ENCODE measurements around the gene SMAD9. TPM values are rescaled to one million over a fixed set of nuclear protein-coding genes. Genes with fewer than 3 reads are reported as not detected.

The SMAD9 gene
- total and polyA plus RNA-seq, 2 of the 8 experiments (the other 6 are each of a cell fraction or from before 2014, with no cell fraction given), result 0.45 to 1.0 TPM

GRCh38 chr13:36918246-36919131 is 1.5 kb downstream of the SMAD9 start:
- CTCF ChIA-PET (ENCODE audit: partially characterized antibody), result interaction anchor here (2.4 kb wide), 1 partner anchor 60 kb away, joined by 5 read pairs; no protein-coding TSS in a partner anchor
- WGBS, 2 experiments (ENCODE audit: extremely low coverage in 1 of 2, insufficient coverage in 1 of 2, insufficient read length in 1 of 2, insufficient replicate concordance in 2 of 2, low coverage in 1 of 2, low lambda C conversion rate in 2 of 2, missing lambda C conversion rate in 1 of 2), result 45% methylated on average over 12 of the region's 12 CpGs; no CpG with 5 or more reads in 1 of the 2 experiments

More at GRCh38 chr13:36918246-36919131, 1.5 kb downstream of the SMAD9 start:
- Histone ChIP-seq H3K4me2 (ENCODE audit: insufficient read depth in 1 of 2, low read depth in 2 of 2, low read length in 2 of 2) (peak overlapping the region; percentile 62 to 83), H3K14ac (ENCODE audit: insufficient read length) (no peak overlapping the region), H3K36me3 (ENCODE audit: control insufficient read depth in 2 of 4, insufficient read depth in 4 of 4, low read length in 3 of 4) (no peaks in the 10 kb centered on the region), H4K8ac (ENCODE audit: extremely low read depth, insufficient read depth, low read length) (no peak overlapping the region), H3K4me3 (ENCODE audit: extremely low read depth in 1 of 4, insufficient read depth in 2 of 4, low read depth in 3 of 4, low read length in 4 of 4) (peak overlapping the region; percentile 55 to 86 (median 72)), H3K23ac (ENCODE audit: insufficient read length) (no peak overlapping the region), H3K9ac (replicated peaks in 1 of 4; ENCODE audit: extremely low read depth in 1 of 4, low read depth in 3 of 4, low read length in 3 of 4) (no peak overlapping the region), H3K56ac (replicated peaks; ENCODE audit: insufficient read length, low read depth, low read length) (no peak overlapping the region), H3K18ac (ENCODE audit: extremely low read depth, low read length) (no peak overlapping the region), H3K79me2 (ENCODE audit: control insufficient read depth in 1 of 2, insufficient read depth in 2 of 2, low read length in 2 of 2) (no peaks in the 10 kb centered on the region), H4K20me1 (replicated peaks in 1 of 2; ENCODE audit: control insufficient read depth in 1 of 2, insufficient read depth in 2 of 2, low read length in 2 of 2) (no peaks in the 10 kb centered on the region), H4K5ac (ENCODE audit: insufficient read length, low read depth, low read length) (no peak overlapping the region), H2AK5ac (ENCODE audit: low read depth, low read length) (no peak overlapping the region), H2BK15ac (ENCODE audit: low read length) (no peak overlapping the region), H4K91ac (replicated peaks; ENCODE audit: insufficient read length, low read length) (no peak overlapping the region), H3K27ac (ENCODE audit: low read depth, low read length) (no peak overlapping the region), H2BK120ac (replicated peaks; ENCODE audit: low read depth, low read length) (no peak overlapping the region), H3K79me1 (ENCODE audit: low read depth, low read length) (no peaks in the 10 kb centered on the region), H3K23me2 (ENCODE audit: low read depth, low read length) (peaks cover 10% of the 10 kb centered on the region; the same call in 1 of the 2 replicates), H2BK12ac (ENCODE audit: low read depth, low read length) (no peak overlapping the region), H2BK5ac (ENCODE audit: low read depth, low read length) (no peak overlapping the region), H3K9me3 (ENCODE audit: insufficient read depth in 2 of 2, low read depth in 1 of 2, low read length in 1 of 2) (no peaks in the 10 kb centered on the region), H3K4ac (replicated peaks; ENCODE audit: insufficient read length, low read depth, low read length) (no peak overlapping the region), H3K4me1 (replicated peaks in 1 of 4; ENCODE audit: control insufficient read depth in 3 of 4, insufficient read depth in 4 of 4, low read length in 3 of 4) (peaks cover 3 to 5% (median 4%) of the 10 kb centered on the region in 4 experiments; a peak in 3 of 7 replicates), H2BK20ac (ENCODE audit: low read length) (no peak overlapping the region), H2AFZ (ENCODE audit: low read length) (0 out of 2 replicates have a peak overlapping the region, but pooled peaks have one; percentile 54), H3K27me3 (replicated peaks in 1 of 4; ENCODE audit: control insufficient read depth in 3 of 4, extremely low read depth in 1 of 4, insufficient read depth in 3 of 4, low read length in 3 of 4) (peaks cover 1 to 20% (median 16%) of the 10 kb centered on the region in 4 experiments)
- POLR2A ChIA-PET (ENCODE audit: partially characterized antibody), result no interaction called here
- DNase-seq (ENCODE audit: low read depth in 1 of 2, low spot score in 2 of 2), result no peak
- TF ChIP-seq SUZ12 (IDR thresholded peaks at IDR 0.05; ENCODE audit: low read length) (0 out of 2 replicates have a peak, but pooled peaks have one; percentile 15), YY1 (IDR thresholded peaks at IDR 0.05; ENCODE audit: low read depth, low read length) (no peak)
- FAIRE-seq, result no peak
